Muscle layer of duodenum (tissue), 2 donors: Measurements from ENCODE around the gene PDK3.
A peak's percentile ranks its signal among the peaks of the same experiment; 100 is the strongest.

Experiments used
- H3K27ac ChIP-seq: one replicate; pipeline ENCODE4 v1.7.0; 2013; ENCODE audit warnings: mild to moderate bottlenecking, low read length
- H3K27me3 ChIP-seq: one replicate; pipeline ENCODE4 v1.7.0; 2013; ENCODE audit warnings: low read depth, mild to moderate bottlenecking, control low read depth, low read length
- H3K36me3 ChIP-seq, 2 donors: one replicate each; pipeline ENCODE4 v1.7.0; 2013; ENCODE audit warnings: low read length in 2 of 2, control low read depth in 1 of 2, mild to moderate bottlenecking in 1 of 2; ENCODE audit not compliant: insufficient read depth in 2 of 2, control insufficient read depth in 1 of 2
- H3K4me1 ChIP-seq, 2 donors: one replicate each; pipeline ENCODE4 v1.7.0; 2013; ENCODE audit warnings: low read length in 2 of 2, mild to moderate bottlenecking in 2 of 2, control low read depth in 1 of 2, moderate library complexity in 1 of 2; ENCODE audit not compliant: insufficient read depth in 2 of 2, control insufficient read depth in 1 of 2
- H3K4me3 ChIP-seq, 2 donors: one replicate each; pipeline ENCODE4 v1.7.0; 2013; ENCODE audit warnings: low read length in 2 of 2, low read depth in 1 of 2, mild to moderate bottlenecking in 1 of 2
- H3K9me3 ChIP-seq, 2 donors: one replicate each; pipeline ENCODE4 v1.7.0; 2013; ENCODE audit warnings: low read length in 2 of 2, control low read depth in 1 of 2, mild to moderate bottlenecking in 1 of 2; ENCODE audit not compliant: control insufficient read depth in 1 of 2
- donor health status: healthy.

PDK3 gene

DNA sequence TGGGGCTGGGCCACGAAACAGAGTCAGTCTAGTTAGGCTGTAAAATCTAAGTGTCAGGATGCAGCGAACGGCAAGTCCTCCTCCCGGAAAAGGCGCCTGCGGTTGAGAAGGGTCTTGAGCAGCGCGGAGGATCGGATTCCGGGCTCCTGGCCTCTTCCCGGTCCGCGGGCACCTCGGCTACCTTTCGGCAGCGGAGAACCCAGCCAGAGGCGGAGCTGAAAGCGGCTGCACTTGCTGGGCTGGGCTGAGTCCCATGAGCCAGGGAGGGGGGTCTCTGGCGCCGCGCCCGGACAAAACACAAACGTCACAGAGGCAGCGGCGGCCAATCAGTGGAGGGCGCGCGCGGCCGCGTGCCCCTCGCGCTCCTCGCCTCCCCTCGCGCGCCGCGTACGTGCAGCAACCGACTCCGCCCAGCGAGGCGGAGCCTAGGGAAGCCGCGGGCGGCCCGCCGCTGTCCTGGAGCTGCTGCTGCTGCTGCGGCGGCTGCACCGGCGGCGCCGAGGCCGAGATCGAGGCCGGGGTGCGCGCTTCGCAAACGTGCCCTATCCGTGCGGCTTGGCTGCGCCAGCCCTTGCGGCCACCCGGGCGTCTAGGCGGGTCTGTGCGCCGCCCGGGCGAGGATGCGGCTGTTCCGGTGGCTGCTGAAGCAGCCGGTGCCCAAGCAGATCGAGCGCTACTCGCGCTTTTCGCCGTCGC is at the start of gene PDK3:
TSS of gene PDK3 (plus strand) at position 451 of the 696 bp plus-strand sequence. CDS start at position 621, 170 bp downstream.
- no peaks in the 10 kb centered on the region for H3K27me3 ChIP-seq
- H3K36me3 ChIP-seq: no peaks in the 10 kb centered on the region
- H3K4me3 ChIP-seq: peak within 1 kb of the TSS; percentile 62 to 73
- H3K4me1 ChIP-seq: no peaks in the 10 kb centered on the region
- H3K9me3 ChIP-seq: no peaks in the 10 kb centered on the region
- H3K27ac ChIP-seq: peak within 1 kb of the TSS; percentile 69

GRCh38 chrX:24415921-24416320 is 49.2 kb upstream of the PDK3 start:
- Histone ChIP-seq H3K4me3 (no peak overlapping the region), H3K4me1 (no peaks in the 10 kb centered on the region), H3K27me3 (no peaks in the 10 kb centered on the region), H3K36me3 (no peaks in the 10 kb centered on the region), H3K27ac (no peak overlapping the region), H3K9me3 (no peaks in the 10 kb centered on the region)

- no peaks in the 10 kb centered on the region for H3K36me3 ChIP-seq
- no peaks in the 10 kb centered on the region for H3K27me3 ChIP-seq
- H3K4me1 ChIP-seq: peaks cover 4 to 11% of the 10 kb centered on the region in 2 donors
- peak overlapping the region; percentile 84 for H3K27ac ChIP-seq
- no peaks in the 10 kb centered on the region for H3K9me3 ChIP-seq
- H3K4me3 ChIP-seq: no peak overlapping the region
Measured at GRCh38 chrX:24423960-24424359, 41.1 kb upstream of the PDK3 start.

GRCh38 chrX:24424948-24425347 is 40.1 kb upstream of the PDK3 start:
- peak overlapping the region in 1 of 2 donors; percentile 24 for H3K4me3 ChIP-seq
- peak overlapping the region; percentile 84 for H3K27ac ChIP-seq
- no peaks in the 10 kb centered on the region for H3K27me3 ChIP-seq
- H3K4me1 ChIP-seq: peaks cover 4 to 11% of the 10 kb centered on the region in 2 donors
- no peaks in the 10 kb centered on the region for H3K36me3 ChIP-seq
- H3K9me3 ChIP-seq: no peaks in the 10 kb centered on the region

- Histone ChIP-seq H3K4me1 (peaks cover 4 to 11% of the 10 kb centered on the region in 2 donors), H3K27ac (peak overlapping the region; percentile 65), H3K36me3 (no peaks in the 10 kb centered on the region), H3K9me3 (no peaks in the 10 kb centered on the region), H3K27me3 (no peaks in the 10 kb centered on the region), H3K4me3 (no peak overlapping the region)
Measured at GRCh38 chrX:24425806-24426205, 39.3 kb upstream of the PDK3 start.

DNA sequence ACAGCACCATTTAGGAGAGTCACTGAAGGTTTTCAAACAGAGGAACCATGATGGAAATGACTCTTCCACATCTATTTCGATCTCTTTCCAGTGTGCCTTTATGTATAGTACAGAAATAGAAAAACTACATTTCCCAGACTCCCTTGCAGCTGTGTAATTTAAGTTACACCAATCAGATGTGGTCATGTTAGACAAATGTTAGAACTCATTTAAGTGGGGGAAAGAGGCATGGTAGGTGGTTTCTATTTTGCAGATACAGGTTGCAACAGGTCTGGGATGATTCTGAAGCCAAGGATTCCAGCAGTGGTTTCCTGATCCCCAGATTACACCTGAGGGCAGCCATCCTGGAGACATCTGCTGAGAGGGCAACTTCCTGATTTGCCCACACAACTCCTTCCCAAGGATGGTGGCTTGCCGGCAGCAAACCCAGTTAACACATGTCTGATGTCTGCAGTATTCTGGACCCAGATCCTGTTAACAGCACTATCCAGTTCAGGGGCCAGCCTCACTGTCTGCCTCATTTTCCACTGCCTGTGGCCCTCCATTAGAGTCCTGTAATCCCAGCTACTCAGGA is 38.7 kb upstream of the PDK3 start:
- Histone ChIP-seq H3K36me3 (no peaks in the 10 kb centered on the region), H3K9me3 (no peaks in the 10 kb centered on the region), H3K27ac (peak overlapping the region; percentile 65), H3K4me3 (no peak overlapping the region), H3K4me1 (peaks cover 4 to 11% of the 10 kb centered on the region in 2 donors), H3K27me3 (no peaks in the 10 kb centered on the region)

DNA sequence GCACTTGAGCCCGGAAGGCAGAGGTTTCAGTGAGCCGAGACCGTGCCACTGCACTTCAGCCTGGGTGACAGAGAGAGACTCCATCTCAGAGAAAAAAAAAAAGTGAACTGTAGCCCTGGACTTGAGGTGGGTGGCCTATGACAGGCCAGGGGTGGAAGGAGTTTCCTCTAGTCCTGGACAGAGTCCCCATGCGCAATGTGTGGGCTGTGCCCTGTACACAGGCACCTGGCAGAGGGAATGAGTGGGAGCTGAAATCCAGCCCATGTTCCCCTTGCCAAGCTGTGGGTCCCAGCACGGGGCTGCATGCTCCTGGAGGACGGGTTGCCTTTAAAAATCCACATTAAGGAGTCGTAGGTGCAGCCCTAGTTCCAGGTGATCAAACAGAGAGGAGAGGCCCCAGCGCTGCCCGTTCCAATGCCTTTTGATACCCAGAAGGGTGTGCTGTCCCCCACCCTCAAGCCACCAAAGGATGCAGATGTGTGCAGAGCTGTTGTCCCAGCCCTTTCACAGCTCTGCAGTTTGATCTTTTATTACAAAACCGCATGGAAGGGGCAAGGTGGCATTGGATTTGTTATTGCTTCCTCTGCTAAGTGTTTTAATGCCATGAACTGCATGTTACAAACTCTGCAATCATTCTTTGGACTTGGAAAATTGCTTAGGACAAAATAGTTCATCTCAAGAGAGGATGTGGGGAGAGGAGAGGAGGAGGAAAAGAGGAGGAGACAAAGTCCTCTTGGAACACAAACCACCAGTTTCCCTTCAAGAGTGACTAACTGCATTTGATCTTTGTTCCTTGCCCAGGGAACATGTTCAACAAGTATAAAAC is 38.0 kb upstream of the PDK3 start:
- Histone ChIP-seq H3K27me3 (no peaks in the 10 kb centered on the region), H3K36me3 (no peaks in the 10 kb centered on the region), H3K27ac (peak overlapping the region; percentile 65), H3K4me1 (peaks cover 4 to 11% of the 10 kb centered on the region in 2 donors), H3K4me3 (no peak overlapping the region), H3K9me3 (no peaks in the 10 kb centered on the region)

DNA sequence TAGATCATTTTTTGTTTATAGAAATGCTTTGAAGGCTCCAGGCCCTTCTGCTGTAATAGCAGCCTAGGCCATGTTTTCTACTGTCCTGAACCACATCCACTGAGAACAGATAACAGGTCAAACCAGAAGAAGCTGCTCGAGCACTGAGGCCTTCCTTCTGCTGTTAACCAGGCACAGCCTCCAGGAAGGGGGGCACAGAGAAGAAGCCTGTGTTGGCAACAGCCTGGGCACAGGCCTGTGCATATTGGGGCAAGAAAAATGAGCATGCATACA is 37.4 kb upstream of the PDK3 start:
- Histone ChIP-seq H3K27ac (peak overlapping the region; percentile 65), H3K4me3 (no peak overlapping the region), H3K9me3 (no peaks in the 10 kb centered on the region)

GRCh38 chrX:24428516-24428915 is 36.6 kb upstream of the PDK3 start:
- Histone ChIP-seq H3K27ac (no peak overlapping the region), H3K27me3 (no peaks in the 10 kb centered on the region), H3K36me3 (no peaks in the 10 kb centered on the region), H3K4me1 (peaks cover 4 to 11% of the 10 kb centered on the region in 2 donors), H3K9me3 (no peaks in the 10 kb centered on the region), H3K4me3 (no peak overlapping the region)

More for the DNA sequence above, 37.4 kb upstream of the PDK3 start:
- Histone ChIP-seq H3K4me1 (peaks cover 4 to 11% of the 10 kb centered on the region in 2 donors), H3K27me3 (no peaks in the 10 kb centered on the region), H3K36me3 (no peaks in the 10 kb centered on the region)

GRCh38 chrX:24435060-24435459 is 30.0 kb upstream of the PDK3 start:
- Histone ChIP-seq H3K9me3 (no peaks in the 10 kb centered on the region), H3K4me1 (no peaks in the 10 kb centered on the region), H3K36me3 (no peaks in the 10 kb centered on the region), H3K4me3 (no peak overlapping the region), H3K27ac (no peak overlapping the region), H3K27me3 (no peaks in the 10 kb centered on the region)

DNA sequence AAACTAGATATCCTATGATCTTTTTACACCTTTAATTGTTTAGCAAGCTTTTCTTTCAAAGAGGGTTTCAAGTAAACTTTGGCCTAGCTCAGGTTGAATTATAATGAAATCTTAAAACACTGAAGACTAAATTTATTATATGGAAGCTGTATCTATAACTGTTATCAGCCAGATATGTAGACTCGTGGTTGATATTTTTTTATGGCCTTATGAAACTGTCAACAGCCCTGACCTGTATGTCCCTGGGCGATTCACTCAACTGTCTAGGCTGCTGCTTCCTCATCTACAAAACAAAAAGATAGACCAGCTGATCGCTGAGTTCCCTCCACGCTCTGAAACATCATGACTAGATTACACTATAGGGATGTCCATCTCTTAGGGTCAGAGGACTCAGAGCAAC is 21.2 kb upstream of the PDK3 start:
- no peaks in the 10 kb centered on the region for H3K9me3 ChIP-seq
- no peaks in the 10 kb centered on the region for H3K4me1 ChIP-seq
- no peak overlapping the region for H3K4me3 ChIP-seq
- H3K27me3 ChIP-seq: no peaks in the 10 kb centered on the region
- no peak overlapping the region for H3K27ac ChIP-seq
- no peaks in the 10 kb centered on the region for H3K36me3 ChIP-seq
